Measurements from ENCODE around the gene DYNC2LI1.

DYNC2LI1 gene

GRCh38 chr2:43818761-43819160, 44.9 kb downstream of the DYNC2LI1 start:
- no peak for TF ChIP-seq CTCF (IDR thresholded peaks at IDR 0.05; ENCODE audit: poor library complexity, severe bottlenecking)
- Histone ChIP-seq H3K4me1 (ENCODE audit: insufficient read depth, poor library complexity, severe bottlenecking) (no peaks in the 10 kb centered on the region), H3K4me3 (ENCODE audit: severe bottlenecking) (no peak overlapping the region), H3K36me3 (ENCODE audit: low read depth) (no peaks in the 10 kb centered on the region), H3K27ac (ENCODE audit: poor library complexity, severe bottlenecking) (no peak overlapping the region), H3K27me3 (ENCODE audit: insufficient read depth, poor library complexity, severe bottlenecking) (no peaks in the 10 kb centered on the region), H3K9me3 (ENCODE audit: severe bottlenecking) (no peaks in the 10 kb centered on the region)
- no peak for ATAC-seq (ENCODE audit: low read depth)
- DNase-seq (ENCODE audit: low spot score) = no peak

- ATAC-seq (ENCODE audit: low read depth) (no peak), DNase-seq (ENCODE audit: low spot score) (no peak)
- Histone ChIP-seq H3K9me3 (ENCODE audit: severe bottlenecking) (no peaks in the 10 kb centered on the region), H3K27me3 (ENCODE audit: insufficient read depth, poor library complexity, severe bottlenecking) (no peaks in the 10 kb centered on the region), H3K4me1 (ENCODE audit: insufficient read depth, poor library complexity, severe bottlenecking) (no peaks in the 10 kb centered on the region), H3K4me3 (ENCODE audit: severe bottlenecking) (no peak overlapping the region), H3K36me3 (ENCODE audit: low read depth) (no peaks in the 10 kb centered on the region), H3K27ac (ENCODE audit: poor library complexity, severe bottlenecking) (no peak overlapping the region)
- TF ChIP-seq CTCF (IDR thresholded peaks at IDR 0.05; ENCODE audit: poor library complexity, severe bottlenecking) = no peak
Observed at GRCh38 chr2:43819491-43820163, 45.8 kb downstream of the DYNC2LI1 start.

GRCh38 chr2:43822839-43823238, 49.0 kb downstream of the DYNC2LI1 start:
- H3K27ac ChIP-seq (ENCODE audit: poor library complexity, severe bottlenecking) = no peak overlapping the region
- H3K4me3 ChIP-seq (ENCODE audit: severe bottlenecking) = no peak overlapping the region
- DNase-seq (ENCODE audit: low spot score) (no peak), ATAC-seq (ENCODE audit: low read depth) (no peak)
- no peak for TF ChIP-seq CTCF (IDR thresholded peaks at IDR 0.05; ENCODE audit: poor library complexity, severe bottlenecking)
- H3K4me1 ChIP-seq (ENCODE audit: insufficient read depth, poor library complexity, severe bottlenecking) = no peaks in the 10 kb centered on the region
- H3K36me3 ChIP-seq (ENCODE audit: low read depth) = no peaks in the 10 kb centered on the region
- no peaks in the 10 kb centered on the region for H3K9me3 ChIP-seq (ENCODE audit: severe bottlenecking)
- H3K27me3 ChIP-seq (ENCODE audit: insufficient read depth, poor library complexity, severe bottlenecking) = no peaks in the 10 kb centered on the region

GRCh38 chr2:43823751-43824150, 49.9 kb downstream of the DYNC2LI1 start:
- H3K9me3 ChIP-seq (ENCODE audit: severe bottlenecking) = no peaks in the 10 kb centered on the region
- no peak for DNase-seq (ENCODE audit: low spot score)
- no peak overlapping the region for H3K4me3 ChIP-seq (ENCODE audit: severe bottlenecking)
- no peak overlapping the region for H3K27ac ChIP-seq (ENCODE audit: poor library complexity, severe bottlenecking)
- H3K27me3 ChIP-seq (ENCODE audit: insufficient read depth, poor library complexity, severe bottlenecking) = no peaks in the 10 kb centered on the region
- H3K36me3 ChIP-seq (ENCODE audit: low read depth) = no peaks in the 10 kb centered on the region
- no peak for TF ChIP-seq CTCF (IDR thresholded peaks at IDR 0.05; ENCODE audit: poor library complexity, severe bottlenecking)
- H3K4me1 ChIP-seq (ENCODE audit: insufficient read depth, poor library complexity, severe bottlenecking) = no peaks in the 10 kb centered on the region
- ATAC-seq (ENCODE audit: low read depth) = no peak

GRCh38 chr2:43824512-43824911, 50.7 kb downstream of the DYNC2LI1 start:
- Histone ChIP-seq H3K27ac (ENCODE audit: poor library complexity, severe bottlenecking) (no peak overlapping the region), H3K4me3 (ENCODE audit: severe bottlenecking) (no peak overlapping the region), H3K4me1 (ENCODE audit: insufficient read depth, poor library complexity, severe bottlenecking) (no peaks in the 10 kb centered on the region), H3K36me3 (ENCODE audit: low read depth) (no peaks in the 10 kb centered on the region), H3K9me3 (ENCODE audit: severe bottlenecking) (no peaks in the 10 kb centered on the region), H3K27me3 (ENCODE audit: insufficient read depth, poor library complexity, severe bottlenecking) (no peaks in the 10 kb centered on the region)
- DNase-seq (ENCODE audit: low spot score) = no peak
- no peak for ATAC-seq (ENCODE audit: low read depth)
- no peak for TF ChIP-seq CTCF (IDR thresholded peaks at IDR 0.05; ENCODE audit: poor library complexity, severe bottlenecking)

Measured in RWPE2 (cell line).